GM12873 (cell line): ENCODE results near the gene CALU.

Experiments
- CTCF ChIP-seq: IDR thresholded peaks from 2 replicates; pipeline ENCODE4 v1.5.1; 2012; ENCODE audit warnings: low read depth, mild to moderate bottlenecking, moderate library complexity, low read length, control low read depth; ENCODE audit not compliant: insufficient read depth; ENCODE audit errors: missing control alignments

The CALU gene

GRCh38 chr7:128708824-128709223 lies 30.3 kb upstream of the CALU start:
- TF ChIP-seq CTCF = no peak

- no peak for TF ChIP-seq CTCF
These were observed 28.7 kb upstream of the CALU start for GRCh38 chr7:128710481-128710880.

- TF ChIP-seq CTCF = no peak
These were observed 25.4 kb upstream of the CALU start for GRCh38 chr7:128713794-128714193.

- no peak for TF ChIP-seq CTCF
These were observed 24.3 kb upstream of the CALU start for GRCh38 chr7:128714701-128715495.

GRCh38 chr7:128718967-128719642 lies 20.1 kb upstream of the CALU start:
- TF ChIP-seq CTCF = no peak

- TF ChIP-seq CTCF = no peak
These were observed 17.8 kb upstream of the CALU start for GRCh38 chr7:128721376-128721775.

GRCh38 chr7:128724743-128725142 lies 14.4 kb upstream of the CALU start:
- TF ChIP-seq CTCF = no peak
